ENCODE results near the gene PLEK2.

DNA sequence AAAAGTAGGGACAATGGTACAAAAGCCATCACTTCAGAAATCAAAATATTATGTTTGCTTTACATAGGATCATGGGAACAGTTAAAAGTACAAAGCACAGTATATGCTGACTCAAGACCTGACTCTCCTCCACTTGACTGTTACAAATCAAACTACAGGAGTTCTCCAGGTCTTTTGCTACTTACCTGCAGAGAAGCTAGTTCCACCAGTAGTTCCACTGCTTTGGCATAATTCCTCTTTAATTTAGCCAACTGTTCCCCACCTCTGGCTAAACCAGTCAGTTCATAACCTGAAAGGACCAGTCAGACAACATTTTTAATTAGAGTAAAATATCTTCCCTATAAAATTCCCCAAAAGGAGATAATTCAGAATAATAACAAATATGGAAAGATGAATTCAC, 66.4 kb downstream of the PLEK2 start:
- TF ChIP-seq, protein P1, sequence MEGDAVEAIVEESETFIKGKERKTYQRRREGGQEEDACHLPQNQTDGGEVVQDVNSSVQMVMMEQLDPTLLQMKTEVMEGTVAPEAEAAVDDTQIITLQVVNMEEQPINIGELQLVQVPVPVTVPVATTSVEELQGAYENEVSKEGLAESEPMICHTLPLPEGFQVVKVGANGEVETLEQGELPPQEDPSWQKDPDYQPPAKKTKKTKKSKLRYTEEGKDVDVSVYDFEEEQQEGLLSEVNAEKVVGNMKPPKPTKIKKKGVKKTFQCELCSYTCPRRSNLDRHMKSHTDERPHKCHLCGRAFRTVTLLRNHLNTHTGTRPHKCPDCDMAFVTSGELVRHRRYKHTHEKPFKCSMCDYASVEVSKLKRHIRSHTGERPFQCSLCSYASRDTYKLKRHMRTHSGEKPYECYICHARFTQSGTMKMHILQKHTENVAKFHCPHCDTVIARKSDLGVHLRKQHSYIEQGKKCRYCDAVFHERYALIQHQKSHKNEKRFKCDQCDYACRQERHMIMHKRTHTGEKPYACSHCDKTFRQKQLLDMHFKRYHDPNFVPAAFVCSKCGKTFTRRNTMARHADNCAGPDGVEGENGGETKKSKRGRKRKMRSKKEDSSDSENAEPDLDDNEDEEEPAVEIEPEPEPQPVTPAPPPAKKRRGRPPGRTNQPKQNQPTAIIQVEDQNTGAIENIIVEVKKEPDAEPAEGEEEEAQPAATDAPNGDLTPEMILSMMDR (conservative IDR thresholded peaks at IDR 0.05): no peak
- no peak for TF ChIP-seq EZH2 (IDR thresholded peaks at IDR 0.05; ENCODE audit: low read depth)
